ENCODE measurements around the gene RNGTT. TPM values are rescaled to one million over a fixed set of nuclear protein-coding genes. Genes with fewer than 3 reads are reported as not detected.

The RNGTT gene
- total and polyA plus RNA-seq, 10 of the 15 experiments (the other 5 are each of a cell fraction or from before 2014, with no cell fraction given) = 7.7 to 30.4 (median 22.2) TPM

DNA sequence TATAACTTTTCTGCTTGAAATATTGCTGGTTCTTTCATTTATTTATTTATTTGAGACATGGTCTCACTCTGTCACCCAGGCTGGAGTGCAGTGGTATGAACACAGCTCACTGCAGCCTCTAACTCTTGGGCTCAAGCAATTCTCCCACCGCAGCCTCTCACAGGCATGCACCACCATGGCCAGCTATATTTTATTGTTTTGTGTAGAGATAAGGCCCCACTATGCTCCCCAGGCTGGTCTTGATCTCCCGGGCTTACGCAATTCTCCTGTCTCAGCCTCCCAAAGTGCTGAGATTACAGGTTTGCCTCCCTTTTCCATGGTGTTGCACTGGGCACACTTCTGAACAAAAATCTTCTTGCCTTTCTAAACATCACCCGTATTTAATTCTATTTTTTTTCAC, 39.1 kb upstream of the RNGTT start:
- ChIA-PET SMC1A (ENCODE audit: uncharacterized antibody, unreplicated experiment) (interaction anchor here (0.6 kb wide), 1 partner anchor 13 kb away, joined by 3 read pairs; no protein-coding TSS in a partner anchor), CTCF (no interaction called here), POLR2A (no interaction called here), RAD21 (ENCODE audit: unreplicated experiment) (no interaction called here)
- intact Hi-C loops (cut with micrococcal nuclease; ENCODE audit: unreplicated experiment) (no loop called here), in situ Hi-C loops (cut with MboI) (no loop called here)
- no peak for TF ChIP-seq TBL1XR1 (IDR thresholded peaks at IDR 0.05; ENCODE audit: low read depth, low read length)
- no peak for TF ChIP-seq ETV6 (conservative IDR thresholded peaks at IDR 0.05 in 1 of 2, IDR thresholded peaks at IDR 0.05 in 1 of 2; ENCODE audit: borderline replicate concordance in 1 of 2, low read depth in 1 of 2)
- no peak for TF ChIP-seq BCL11A (IDR thresholded peaks at IDR 0.05; ENCODE audit: low read depth, low read length)
- no peak for TF ChIP-seq EGR1 (IDR thresholded peaks at IDR 0.05; ENCODE audit: borderline replicate concordance in 1 of 2, low read depth in 2 of 2, low read length in 2 of 2)
- TF ChIP-seq, protein P1, sequence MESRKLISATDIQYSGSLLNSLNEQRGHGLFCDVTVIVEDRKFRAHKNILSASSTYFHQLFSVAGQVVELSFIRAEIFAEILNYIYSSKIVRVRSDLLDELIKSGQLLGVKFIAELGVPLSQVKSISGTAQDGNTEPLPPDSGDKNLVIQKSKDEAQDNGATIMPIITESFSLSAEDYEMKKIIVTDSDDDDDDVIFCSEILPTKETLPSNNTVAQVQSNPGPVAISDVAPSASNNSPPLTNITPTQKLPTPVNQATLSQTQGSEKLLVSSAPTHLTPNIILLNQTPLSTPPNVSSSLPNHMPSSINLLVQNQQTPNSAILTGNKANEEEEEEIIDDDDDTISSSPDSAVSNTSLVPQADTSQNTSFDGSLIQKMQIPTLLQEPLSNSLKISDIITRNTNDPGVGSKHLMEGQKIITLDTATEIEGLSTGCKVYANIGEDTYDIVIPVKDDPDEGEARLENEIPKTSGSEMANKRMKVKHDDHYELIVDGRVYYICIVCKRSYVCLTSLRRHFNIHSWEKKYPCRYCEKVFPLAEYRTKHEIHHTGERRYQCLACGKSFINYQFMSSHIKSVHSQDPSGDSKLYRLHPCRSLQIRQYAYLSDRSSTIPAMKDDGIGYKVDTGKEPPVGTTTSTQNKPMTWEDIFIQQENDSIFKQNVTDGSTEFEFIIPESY (IDR thresholded peaks at IDR 0.05) = no peak
- no peak for TF ChIP-seq POU2F2 (IDR thresholded peaks at IDR 0.05; ENCODE audit: borderline replicate concordance, low read depth, low read length)
- TF ChIP-seq, protein P2, sequence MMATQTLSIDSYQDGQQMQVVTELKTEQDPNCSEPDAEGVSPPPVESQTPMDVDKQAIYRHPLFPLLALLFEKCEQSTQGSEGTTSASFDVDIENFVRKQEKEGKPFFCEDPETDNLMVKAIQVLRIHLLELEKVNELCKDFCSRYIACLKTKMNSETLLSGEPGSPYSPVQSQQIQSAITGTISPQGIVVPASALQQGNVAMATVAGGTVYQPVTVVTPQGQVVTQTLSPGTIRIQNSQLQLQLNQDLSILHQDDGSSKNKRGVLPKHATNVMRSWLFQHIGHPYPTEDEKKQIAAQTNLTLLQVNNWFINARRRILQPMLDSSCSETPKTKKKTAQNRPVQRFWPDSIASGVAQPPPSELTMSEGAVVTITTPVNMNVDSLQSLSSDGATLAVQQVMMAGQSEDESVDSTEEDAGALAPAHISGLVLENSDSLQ (IDR thresholded peaks at IDR 0.05) = no peak
- TF ChIP-seq TAF1 (IDR thresholded peaks at IDR 0.05; ENCODE audit: borderline replicate concordance, low read depth, low read length) = no peak
- TF ChIP-seq, protein P3, sequence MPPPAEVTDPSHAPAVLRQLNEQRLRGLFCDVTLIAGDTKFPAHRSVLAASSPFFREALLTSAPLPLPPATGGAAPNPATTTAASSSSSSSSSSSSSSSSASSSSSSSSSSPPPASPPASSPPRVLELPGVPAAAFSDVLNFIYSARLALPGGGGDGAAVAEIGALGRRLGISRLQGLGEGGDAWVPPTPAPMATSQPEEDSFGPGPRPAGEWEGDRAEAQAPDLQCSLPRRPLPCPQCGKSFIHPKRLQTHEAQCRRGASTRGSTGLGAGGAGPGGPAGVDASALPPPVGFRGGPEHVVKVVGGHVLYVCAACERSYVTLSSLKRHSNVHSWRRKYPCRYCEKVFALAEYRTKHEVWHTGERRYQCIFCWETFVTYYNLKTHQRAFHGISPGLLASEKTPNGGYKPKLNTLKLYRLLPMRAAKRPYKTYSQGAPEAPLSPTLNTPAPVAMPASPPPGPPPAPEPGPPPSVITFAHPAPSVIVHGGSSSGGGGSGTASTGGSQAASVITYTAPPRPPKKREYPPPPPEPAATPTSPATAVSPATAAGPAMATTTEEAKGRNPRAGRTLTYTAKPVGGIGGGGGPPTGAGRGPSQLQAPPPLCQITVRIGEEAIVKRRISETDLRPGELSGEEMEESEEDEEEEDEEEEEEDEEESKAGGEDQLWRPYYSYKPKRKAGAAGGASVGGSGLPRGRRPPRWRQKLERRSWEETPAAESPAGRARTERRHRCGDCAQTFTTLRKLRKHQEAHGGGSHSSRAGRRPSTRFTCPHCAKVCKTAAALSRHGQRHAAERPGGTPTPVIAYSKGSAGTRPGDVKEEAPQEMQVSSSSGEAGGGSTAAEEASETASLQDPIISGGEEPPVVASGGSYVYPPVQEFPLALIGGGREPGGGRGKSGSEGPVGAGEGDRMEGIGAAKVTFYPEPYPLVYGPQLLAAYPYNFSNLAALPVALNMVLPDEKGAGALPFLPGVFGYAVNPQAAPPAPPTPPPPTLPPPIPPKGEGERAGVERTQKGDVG (CRISPR knock-in tag; IDR thresholded peaks at IDR 0.05) = no peak
- Histone ChIP-seq H3K4me2 (ENCODE audit: control insufficient read depth, insufficient read depth) (no peak overlapping the region), H4K20me1 (ENCODE audit: control insufficient read depth, insufficient read depth) (no peaks in the 10 kb centered on the region), H2AFZ (ENCODE audit: control insufficient read depth, low read depth, low read length) (no peak overlapping the region), H3K9me3 (replicated peaks; ENCODE audit: control insufficient read depth, insufficient read depth, low read length) (no peaks in the 10 kb centered on the region), H3K4me1 (ENCODE audit: control insufficient read depth, insufficient read depth, low read length) (no peaks in the 10 kb centered on the region), H3K27ac (ENCODE audit: control insufficient read depth, insufficient read depth) (no peak overlapping the region), H3K79me2 (ENCODE audit: control insufficient read depth, insufficient read depth, low read length) (no peaks in the 10 kb centered on the region), H3K9ac (ENCODE audit: control insufficient read depth, insufficient read depth, low read length) (no peak overlapping the region), H3K36me3 (ENCODE audit: control insufficient read depth in 2 of 2, insufficient read depth in 2 of 2, low read length in 1 of 2) (no peaks in the 10 kb centered on the region), H3K27me3 (replicated peaks in 1 of 2; ENCODE audit: control insufficient read depth in 2 of 2, insufficient read depth in 2 of 2, low read length in 1 of 2) (no peaks in the 10 kb centered on the region), H3K4me3 (no peak overlapping the region)
- 75% methylated on average over 4 of the region's 4 CpGs for WGBS (ENCODE audit: insufficient coverage, insufficient replicate concordance, low lambda C conversion rate, missing lambda C conversion rate)
- ATAC-seq = no peak
- FAIRE-seq = no peak
- no TSS peak for BruUV-seq (replicated peaks)
- DNase-seq (ENCODE audit: low read depth, low spot score) = no peak
